WTC11 (cell line): ENCODE results near the gene PKLR. TPM values are rescaled to one million over a fixed set of nuclear protein-coding genes. Genes with fewer than 3 reads are reported as not detected.

Source experiments
- ATAC-seq: fragments of 200-7000 bp; cut with Tn5 transposase; 2 replicates; pipeline ENCODE4 v1.10.0; 2021; ENCODE audit warnings: mild to moderate bottlenecking, moderate library complexity
- CTCF ChIA-PET: fragments of 300-600 bp; sonication (Branson Sonifier 250); formaldehyde crosslinking; loops from one replicate; lab custom pipeline; 2021; ENCODE audit warnings: antibody characterized with exemption; lab: Charles Lee
- POLR2A ChIA-PET: fragments of 350-600 bp; sonication (Branson Sonifier 250); formaldehyde crosslinking; loops from one replicate; lab custom pipeline; 2021; ENCODE audit warnings: antibody characterized with exemption; lab: Charles Lee
- DNase-seq: peaks from one replicate; pipeline ENCODE4 v3.0.0; 2021; ENCODE audit warnings: low spot score
- H3K27ac Mint-ChIP-seq: 2 replicates; pipeline ENCODE4 v1.8.0; 2021; ENCODE audit warnings: mixed read lengths
- H3K27me3 Mint-ChIP-seq: 2 replicates; pipeline ENCODE4 v1.8.0; 2021; ENCODE audit warnings: low read depth, mild to moderate bottlenecking, moderate library complexity, mixed read lengths
- H3K36me3 Mint-ChIP-seq: 2 replicates; pipeline ENCODE4 v1.8.0; 2021; ENCODE audit warnings: mixed read lengths
- H3K4me1 Mint-ChIP-seq: 2 replicates; pipeline ENCODE4 v1.8.0; 2022; ENCODE audit warnings: mixed read lengths
- H3K4me3 Mint-ChIP-seq: 2 replicates; pipeline ENCODE4 v1.8.0; 2021; ENCODE audit warnings: mild to moderate bottlenecking, moderate library complexity, mixed read lengths
- H3K9me3 Mint-ChIP-seq: 2 replicates; pipeline ENCODE4 v1.8.0; 2021; ENCODE audit warnings: mixed read lengths
- AR ChIP-seq: fragments of 250-450 bp; sonication (Bioruptor Pico); IDR thresholded peaks from 2 replicates; pipeline ENCODE4 v1.9.0; 2021; ENCODE audit warnings: mild to moderate bottlenecking
- ATF1 ChIP-seq: sonication (generic); formaldehyde crosslinking; IDR thresholded peaks from 2 replicates; pipeline ENCODE4 v1.8.1; 2023; ENCODE audit warnings: mild to moderate bottlenecking, moderate library complexity, missing genetic modification reagents
- ATF2 ChIP-seq: sonication (generic); formaldehyde crosslinking; IDR thresholded peaks from 2 replicates; pipeline ENCODE4 v1.8.1; 2022; ENCODE audit warnings: low read depth, missing genetic modification reagents, borderline replicate concordance
- CREB1 ChIP-seq: sonication (generic); formaldehyde crosslinking; IDR thresholded peaks from 2 replicates; pipeline ENCODE4 v1.8.0; 2023; ENCODE audit warnings: mild to moderate bottlenecking, missing genetic modification reagents
- E2F1 ChIP-seq: sonication (generic); formaldehyde crosslinking; IDR thresholded peaks from 2 replicates; pipeline ENCODE4 v1.8.0; 2022; ENCODE audit warnings: mild to moderate bottlenecking, missing genetic modification reagents
- E2F4 ChIP-seq: sonication (generic); formaldehyde crosslinking; IDR thresholded peaks from 2 replicates; pipeline ENCODE4 v1.8.1; 2022; ENCODE audit warnings: low read depth, mild to moderate bottlenecking, moderate library complexity, missing genetic modification reagents, borderline replicate concordance
- E2F5 ChIP-seq: sonication (generic); formaldehyde crosslinking; IDR thresholded peaks from 2 replicates; pipeline ENCODE4 v1.8.1; 2022; ENCODE audit warnings: mild to moderate bottlenecking, moderate library complexity, missing genetic modification reagents
- EMX1 ChIP-seq: fragments of 250-450 bp; sonication (Bioruptor Pico); IDR thresholded peaks from 2 replicates; pipeline ENCODE4 v1.8.0; 2021; ENCODE audit warnings: mild to moderate bottlenecking
- ETV6 ChIP-seq: sonication (generic); formaldehyde crosslinking; IDR thresholded peaks from 2 replicates; pipeline ENCODE4 v1.8.1; 2022; ENCODE audit warnings: mild to moderate bottlenecking, missing genetic modification reagents
- FOXK1 ChIP-seq: sonication (generic); formaldehyde crosslinking; IDR thresholded peaks from 2 replicates; pipeline ENCODE4 v1.8.0; 2022; ENCODE audit warnings: mild to moderate bottlenecking, moderate library complexity, missing genetic modification reagents
- FOXP4 ChIP-seq: sonication (generic); formaldehyde crosslinking; IDR thresholded peaks from 2 replicates; pipeline ENCODE4 v1.8.0; 2022; ENCODE audit warnings: mild to moderate bottlenecking, missing genetic modification reagents
- GABPB1 ChIP-seq: sonication (generic); formaldehyde crosslinking; IDR thresholded peaks from 2 replicates; pipeline ENCODE4 v1.8.1; 2023; ENCODE audit warnings: mild to moderate bottlenecking, missing genetic modification reagents
- NR1H2 ChIP-seq: sonication (generic); formaldehyde crosslinking; IDR thresholded peaks from 2 replicates; pipeline ENCODE4 v1.9.0; 2021; ENCODE audit warnings: mild to moderate bottlenecking, moderate library complexity, missing genetic modification reagents
- SMAD3 ChIP-seq: sonication (generic); formaldehyde crosslinking; IDR thresholded peaks from 2 replicates; pipeline ENCODE4 v1.8.0; 2022; ENCODE audit warnings: missing genetic modification reagents, mild to moderate bottlenecking, borderline replicate concordance
- SP1 ChIP-seq: sonication (generic); formaldehyde crosslinking; conservative IDR thresholded peaks from 2 replicates; pipeline ENCODE4 v1.8.1; 2022; ENCODE audit warnings: missing genetic modification reagents
- TCF7 ChIP-seq: sonication (generic); formaldehyde crosslinking; IDR thresholded peaks from 2 replicates; pipeline ENCODE4 v1.8.0; 2022; ENCODE audit warnings: mild to moderate bottlenecking, low read depth, missing genetic modification reagents, moderate library complexity
- TEAD4 ChIP-seq: sonication (generic); formaldehyde crosslinking; IDR thresholded peaks from 2 replicates; pipeline ENCODE4 v1.8.0; 2022; ENCODE audit warnings: mild to moderate bottlenecking, missing genetic modification reagents
- TP53 ChIP-seq: sonication (generic); formaldehyde crosslinking; IDR thresholded peaks from 2 replicates; pipeline ENCODE4 v1.8.1; 2023; ENCODE audit warnings: mild to moderate bottlenecking, missing genetic modification reagents
- USF1 ChIP-seq: sonication (generic); formaldehyde crosslinking; IDR thresholded peaks from 2 replicates; pipeline ENCODE4 v1.8.0; 2022; ENCODE audit warnings: mild to moderate bottlenecking, missing genetic modification reagents
- ZBTB43 ChIP-seq: sonication (generic); formaldehyde crosslinking; IDR thresholded peaks from 2 replicates; pipeline ENCODE4 v1.8.1; 2023; ENCODE audit warnings: mild to moderate bottlenecking, missing genetic modification reagents
- ZNF121 ChIP-seq: sonication (generic); formaldehyde crosslinking; IDR thresholded peaks from 2 replicates; pipeline ENCODE4 v1.8.0; 2023; ENCODE audit warnings: missing genetic modification reagents
- ZNF232 ChIP-seq: sonication (generic); formaldehyde crosslinking; IDR thresholded peaks from 2 replicates; pipeline ENCODE4 v1.8.0; 2022; ENCODE audit warnings: mild to moderate bottlenecking, missing genetic modification reagents
- total RNA-seq: library from RNA; stranded (reverse); gene quantifications from 3 replicates; pipeline ENCODE4 v1.2.3, GENCODE V29; 2021

Gene PKLR
- total RNA-seq, 1 experiment from 2014 or later = 1.5 TPM

- TF ChIP-seq CREB1 = no peak
- no peak for TF ChIP-seq TEAD4 (CRISPR knock-in tag)
- no peak for TF ChIP-seq E2F5 (CRISPR knock-in tag)
- TF ChIP-seq ZBTB43 (CRISPR knock-in tag) = no peak
- TF ChIP-seq USF1 (CRISPR knock-in tag) = no peak
- no peak for TF ChIP-seq ZNF232 (CRISPR knock-in tag)
- TF ChIP-seq E2F4 (CRISPR knock-in tag) = no peak
- no peak for TF ChIP-seq GABPB1 (CRISPR knock-in tag)
- no peak for TF ChIP-seq FOXP4
- no peak for TF ChIP-seq NR1H2 (CRISPR knock-in tag)
- TF ChIP-seq, all 79 proteins: peak for 0
Observed at GRCh38 chr1:155319536-155319935, 18.3 kb upstream of the PKLR start (continued).

- ChIA-PET POLR2A (interaction anchor here (0.7 kb wide), 1 partner anchor 67 kb away, joined by 3 read pairs; no protein-coding TSS in a partner anchor), CTCF (interaction anchor here (0.8 to 2.1 kb wide), 3 partner anchors 40 to 68 kb away, joined by 3 to 13 read pairs (median 3); no protein-coding TSS in a partner anchor)
- Mint-ChIP-seq H3K27me3 (peaks cover 6% of the 10 kb centered on the region), H3K4me3 (no peak overlapping the region), H3K27ac (no peak overlapping the region), H3K4me1 (peaks cover 33% of the 10 kb centered on the region), H3K9me3 (no peaks in the 10 kb centered on the region), H3K36me3 (peaks cover 30% of the 10 kb centered on the region)
- no peak for DNase-seq
- no peak for ATAC-seq
- TF ChIP-seq ZBTB43 (CRISPR knock-in tag) = no peak
- TF ChIP-seq EMX1 (CRISPR knock-in tag) = no peak
- no peak for TF ChIP-seq TCF7
- TF ChIP-seq FOXK1 (CRISPR knock-in tag) = no peak
- TF ChIP-seq ATF2 (CRISPR knock-in tag) = no peak
- TF ChIP-seq ZNF232 (CRISPR knock-in tag) = no peak
- no peak for TF ChIP-seq ATF1 (CRISPR knock-in tag)
- no peak for TF ChIP-seq ZNF121
- no peak for TF ChIP-seq E2F1 (CRISPR knock-in tag)
- no peak for TF ChIP-seq ETV6 (CRISPR knock-in tag)
- TF ChIP-seq SP1 = no peak
- no peak for TF ChIP-seq TP53 (CRISPR knock-in tag)
- TF ChIP-seq SMAD3 (CRISPR knock-in tag) = no peak
- TF ChIP-seq AR = no peak
Observed at GRCh38 chr1:155318082-155318481, 16.8 kb upstream of the PKLR start.
